ENCODE measurements around the gene ADGRF5. TPM values are rescaled to one million over a fixed set of nuclear protein-coding genes. Genes with fewer than 3 reads are reported as not detected.

The ADGRF5 gene
- total RNA-seq, 3 donors from 2014 or later, result 22.5 to 43.4 (median 41.6) TPM

GRCh38 chr6:46888578-46888977, 33.2 kb downstream of the ADGRF5 start:
- Histone ChIP-seq H3K27me3 (no peaks in the 10 kb centered on the region), H3K36me3 (no peaks in the 10 kb centered on the region), H3K27ac (no peak overlapping the region), H3K9me3 (no peaks in the 10 kb centered on the region), H3K4me1 (no peaks in the 10 kb centered on the region), H3K4me3 (no peak overlapping the region)
- intact Hi-C loops (cut with DNase I; ENCODE audit: low total_unique reads), result no loop called here
- no peak for DNase-seq (ENCODE audit: low spot score in 2 of 2)
- TF ChIP-seq POLR2A (IDR thresholded peaks at IDR 0.05) (no peak), CTCF (IDR thresholded peaks at IDR 0.05) (no peak), POLR2AphosphoS5 (IDR thresholded peaks at IDR 0.05) (no peak)

- DNase-seq (ENCODE audit: low spot score in 2 of 2), result no peak
- Histone ChIP-seq H3K36me3 (no peaks in the 10 kb centered on the region), H3K9me3 (no peaks in the 10 kb centered on the region), H3K27me3 (no peaks in the 10 kb centered on the region), H3K4me3 (no peak overlapping the region), H3K27ac (no peak overlapping the region), H3K4me1 (no peaks in the 10 kb centered on the region)
- TF ChIP-seq POLR2AphosphoS5 (IDR thresholded peaks at IDR 0.05) (no peak), CTCF (IDR thresholded peaks at IDR 0.05) (no peak), POLR2A (IDR thresholded peaks at IDR 0.05) (no peak)
- intact Hi-C loops (cut with DNase I; ENCODE audit: low total_unique reads), result no loop called here
Observed at GRCh38 chr6:46888031-46888430, 33.7 kb downstream of the ADGRF5 start.

GRCh38 chr6:46882645-46883044, 39.1 kb downstream of the ADGRF5 start:
- Histone ChIP-seq H3K4me3 (no peak overlapping the region), H3K36me3 (no peaks in the 10 kb centered on the region), H3K27ac (no peak overlapping the region), H3K27me3 (no peaks in the 10 kb centered on the region), H3K9me3 (no peaks in the 10 kb centered on the region), H3K4me1 (no peaks in the 10 kb centered on the region)
- TF ChIP-seq CTCF (IDR thresholded peaks at IDR 0.05) (no peak), POLR2AphosphoS5 (IDR thresholded peaks at IDR 0.05) (no peak), POLR2A (IDR thresholded peaks at IDR 0.05) (no peak)
- no peak for DNase-seq (ENCODE audit: low spot score in 2 of 2)
- intact Hi-C loops (cut with DNase I; ENCODE audit: low total_unique reads), result no loop called here

- no peak overlapping the region for H3K27ac ChIP-seq
- no peak for DNase-seq (ENCODE audit: low spot score in 2 of 2)
- intact Hi-C loops (cut with DNase I; ENCODE audit: low total_unique reads), result no loop called here
- H3K36me3 ChIP-seq, result no peaks in the 10 kb centered on the region
- no peaks in the 10 kb centered on the region for H3K27me3 ChIP-seq
- TF ChIP-seq POLR2A (IDR thresholded peaks at IDR 0.05), result no peak
- TF ChIP-seq CTCF (IDR thresholded peaks at IDR 0.05), result no peak
- TF ChIP-seq POLR2AphosphoS5 (IDR thresholded peaks at IDR 0.05), result no peak
- H3K4me3 ChIP-seq, result no peak overlapping the region
- no peaks in the 10 kb centered on the region for H3K4me1 ChIP-seq
- H3K9me3 ChIP-seq, result no peaks in the 10 kb centered on the region
Observed at GRCh38 chr6:46879003-46879402, 42.7 kb downstream of the ADGRF5 start.

GRCh38 chr6:46876126-46876525, 45.6 kb downstream of the ADGRF5 start:
- Histone ChIP-seq H3K4me3 (no peak overlapping the region), H3K27me3 (no peaks in the 10 kb centered on the region), H3K9me3 (no peaks in the 10 kb centered on the region), H3K4me1 (no peaks in the 10 kb centered on the region), H3K27ac (peak overlapping the region in 1 of 2 donors; percentile 43), H3K36me3 (no peaks in the 10 kb centered on the region)
- intact Hi-C loops (cut with DNase I; ENCODE audit: low total_unique reads), result no loop called here
- peak; percentile 64 to 87 for DNase-seq (ENCODE audit: low spot score in 2 of 2)
- TF ChIP-seq CTCF (IDR thresholded peaks at IDR 0.05) (no peak), POLR2AphosphoS5 (IDR thresholded peaks at IDR 0.05) (peak in 2 of 3 donors; percentile 43 to 47), POLR2A (IDR thresholded peaks at IDR 0.05) (no peak)
